ENCODE measurements around the gene ABCD1. TPM values are rescaled to one million over a fixed set of nuclear protein-coding genes. Genes with fewer than 3 reads are reported as not detected.

Gene ABCD1
- total and polyA plus RNA-seq, 7 experiments from 2014 or later, result 2.1 to 17.6 (median 7.3) TPM

DNA sequence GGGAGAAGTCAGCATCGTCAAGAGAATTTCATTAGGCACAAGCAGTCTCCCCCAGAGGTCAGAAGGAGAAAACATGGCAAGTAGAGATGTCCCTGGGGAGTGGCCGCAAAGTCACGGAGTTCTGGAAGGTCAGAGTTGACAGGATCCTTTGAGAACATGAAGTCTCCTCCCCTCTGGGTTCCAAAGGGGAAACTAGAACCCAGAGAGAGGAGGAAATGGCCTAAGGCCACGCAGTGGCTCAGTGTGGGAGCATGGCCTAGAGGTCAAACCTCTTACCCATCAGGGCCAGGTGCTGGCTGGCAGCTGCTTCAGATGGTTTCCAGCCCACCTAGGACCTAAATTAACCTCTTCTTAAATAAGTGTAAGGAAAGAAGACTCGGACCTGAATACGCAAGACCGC, 68.6 kb downstream of the ABCD1 start:
- no peaks in the 10 kb centered on the region for H3K9me3 ChIP-seq (ENCODE audit: control insufficient read depth in 2 of 3, low read length in 3 of 3)
- peaks cover 0 to 2% (median 0%) of the 10 kb centered on the region in 11 donors for H3K9me3 Mint-ChIP-seq
- peak overlapping the region; percentile 48 to 95 (median 89) for H3K27ac Mint-ChIP-seq
- peaks cover 8 to 12% of the 10 kb centered on the region in 2 donors for H3K4me1 ChIP-seq (ENCODE audit: control insufficient read depth in 2 of 2, insufficient read depth in 2 of 2, low read length in 2 of 2)
- peaks cover 0 to 6% (median 0%) of the 10 kb centered on the region in 5 donors for H3K36me3 Mint-ChIP-seq
- ChIA-PET POLR2A (interaction anchor here (1.5 to 2.5 kb wide), 3 partner anchors 69 to 178 kb away, joined by 3 to 30 read pairs (median 5); partner anchors contain the start of genes ARHGAP4, BCAP31 and HCFC1), CTCF (no interaction called here)
- no peaks in the 10 kb centered on the region for H3K27me3 ChIP-seq (ENCODE audit: control insufficient read depth in 2 of 2, insufficient read depth in 2 of 2, low read length in 2 of 2)
- H3K4me3 Mint-ChIP-seq, result peak overlapping the region; percentile 86 to 95 (median 92)
- H3K27ac ChIP-seq (ENCODE audit: low read depth, low read length), result peak overlapping the region; percentile 97
- H3K36me3 ChIP-seq (ENCODE audit: control insufficient read depth in 2 of 3, insufficient read depth in 3 of 3, low read length in 3 of 3), result peaks cover 0 to 37% (median 0%) of the 10 kb centered on the region in 3 experiments
- H3K4me3 ChIP-seq (ENCODE audit: low read length), result peak overlapping the region; percentile 75
- peaks cover 0 to 38% (median 25%) of the 10 kb centered on the region in 7 donors for H3K4me1 Mint-ChIP-seq
- intact Hi-C loops (cut with micrococcal nuclease), result loop anchor here in 1 of 2 donors (10.0 kb wide), 1 partner anchor 582 kb away; the partner anchor contains the start of genes EMD and FLNA
- no peaks in the 10 kb centered on the region for H3K27me3 Mint-ChIP-seq
- ATAC-seq, result no peak
- no peak for DNase-seq

Other genes starting within 250 kb of the ABCD1 start
- not detected for gene BGN, start 229.9 kb upstream of the ABCD1 start, total RNA-seq
- gene BGN, start 229.9 kb upstream of the ABCD1 start, polyA plus RNA-seq, result not detected
- gene ATP2B3, start 207.2 kb upstream of the ABCD1 start, total RNA-seq, result not detected
- gene ATP2B3, start 207.2 kb upstream of the ABCD1 start, polyA plus RNA-seq, result not detected
- 10 to 100 TPM; 13.7 to 27.6 (median 21.0) TPM for gene CCNQ, start 125.7 kb upstream of the ABCD1 start, total RNA-seq
- 10 to 100 TPM; 33.9 to 42.0 TPM for gene CCNQ, start 125.7 kb upstream of the ABCD1 start, polyA plus RNA-seq
- gene DUSP9, start 77.7 kb upstream of the ABCD1 start, total RNA-seq, result not detected
- gene DUSP9, start 77.7 kb upstream of the ABCD1 start, polyA plus RNA-seq, result not detected
- gene PNCK, start 51.0 kb upstream of the ABCD1 start, total RNA-seq, result 1 to 10 TPM in 1 of 5 experiments, under 1 TPM in 2, not detected in 2; 0.35 to 1.1 (median 0.58) TPM
- gene PNCK, start 51.0 kb upstream of the ABCD1 start, polyA plus RNA-seq, result not detected
- gene SLC6A8, start 36.9 kb upstream of the ABCD1 start, total RNA-seq, result 1 to 10 TPM in 2 of 5 experiments, under 1 TPM in 3; 0.14 to 2.6 (median 0.84) TPM
- under 1 TPM in 1 of 2 donors, not detected in 1; 0.10 TPM for gene SLC6A8, start 36.9 kb upstream of the ABCD1 start, polyA plus RNA-seq
- gene BCAP31, start 469 bp upstream of the ABCD1 start, total RNA-seq, result 100 to 1,000 TPM in 4 of 5 experiments, 10 to 100 TPM in 1; 80.2 to 153 (median 117) TPM
- gene BCAP31, start 469 bp upstream of the ABCD1 start, polyA plus RNA-seq, result 100 to 1,000 TPM; 297 to 329 TPM
- 1 to 10 TPM in 1 of 5 experiments, under 1 TPM in 2, not detected in 2; 0.45 to 1.6 (median 0.68) TPM for gene PLXNB3, start 39.4 kb downstream of the ABCD1 start, total RNA-seq
- gene PLXNB3, start 39.4 kb downstream of the ABCD1 start, polyA plus RNA-seq, result not detected
- gene SRPK3, start 56.2 kb downstream of the ABCD1 start, total RNA-seq, result not detected
- gene SRPK3, start 56.2 kb downstream of the ABCD1 start, polyA plus RNA-seq, result not detected
- gene IDH3G, start 69.5 kb downstream of the ABCD1 start, total RNA-seq, result 10 to 100 TPM; 44.1 to 73.1 (median 57.0) TPM
- gene IDH3G, start 69.5 kb downstream of the ABCD1 start, polyA plus RNA-seq, result 100 to 1,000 TPM in 1 of 2 donors, 10 to 100 TPM in 1; 89.2 to 125 TPM
- 100 to 1,000 TPM; 156 to 299 (median 168) TPM for gene SSR4, start 69.8 kb downstream of the ABCD1 start, total RNA-seq
- 100 to 1,000 TPM; 400 to 496 TPM for gene SSR4, start 69.8 kb downstream of the ABCD1 start, polyA plus RNA-seq
- gene PDZD4, start 105.7 kb downstream of the ABCD1 start, total RNA-seq, result 10 to 100 TPM in 2 of 5 experiments, under 1 TPM in 3; 0.32 to 29.0 (median 0.51) TPM
- under 1 TPM; 0.07 to 0.53 TPM for gene PDZD4, start 105.7 kb downstream of the ABCD1 start, polyA plus RNA-seq
- 1 to 10 TPM in 3 of 5 experiments, under 1 TPM in 1, not detected in 1; 0.81 to 9.2 (median 1.3) TPM for gene L1CAM, start 161.3 kb downstream of the ABCD1 start, total RNA-seq
- gene L1CAM, start 161.3 kb downstream of the ABCD1 start, polyA plus RNA-seq, result under 1 TPM in 1 of 2 donors, not detected in 1; 0.16 TPM
- under 1 TPM in 1 of 5 experiments, not detected in 4; 0.29 TPM for gene AVPR2, start 179.8 kb downstream of the ABCD1 start, total RNA-seq
- gene AVPR2, start 179.8 kb downstream of the ABCD1 start, polyA plus RNA-seq, result not detected
- 100 to 1,000 TPM; 310 to 439 (median 377) TPM for gene ARHGAP4, start 201.4 kb downstream of the ABCD1 start, total RNA-seq
- gene ARHGAP4, start 201.4 kb downstream of the ABCD1 start, polyA plus RNA-seq, result 100 to 1,000 TPM in 1 of 2 donors, 10 to 100 TPM in 1; 82.5 to 147 TPM
- 10 to 100 TPM; 45.2 to 79.7 (median 75.6) TPM for gene NAA10, start 210.2 kb downstream of the ABCD1 start, total RNA-seq
- 10 to 100 TPM; 37.6 to 47.2 TPM for gene NAA10, start 210.2 kb downstream of the ABCD1 start, polyA plus RNA-seq
- 10 to 100 TPM; 14.8 to 32.7 (median 27.7) TPM for gene RENBP, start 219.8 kb downstream of the ABCD1 start, total RNA-seq
- gene RENBP, start 219.8 kb downstream of the ABCD1 start, polyA plus RNA-seq, result 1 to 10 TPM in 1 of 2 donors, under 1 TPM in 1; 0.47 to 1.3 TPM
- gene HCFC1, start 247.0 kb downstream of the ABCD1 start, total RNA-seq, result 100 to 1,000 TPM in 1 of 5 experiments, 10 to 100 TPM in 4; 52.3 to 106 (median 67.2) TPM
- 10 to 100 TPM in 1 of 2 donors, 1 to 10 TPM in 1; 6.6 to 15.0 TPM for gene HCFC1, start 247.0 kb downstream of the ABCD1 start, polyA plus RNA-seq
- gene TMEM187, start 247.9 kb downstream of the ABCD1 start, total RNA-seq, result 10 to 100 TPM in 2 of 5 experiments, 1 to 10 TPM in 3; 1.4 to 13.4 (median 7.1) TPM
- gene TMEM187, start 247.9 kb downstream of the ABCD1 start, polyA plus RNA-seq, result 10 to 100 TPM in 1 of 2 donors, 1 to 10 TPM in 1; 10.0 to 22.7 TPM

Data from naive thymus-derived CD4-positive, alpha-beta T cell (primary cell).